Kidney (tissue), 22 donors: ENCODE results near the gene CD163. TPM values are rescaled to one million over a fixed set of nuclear protein-coding genes. Genes with fewer than 3 reads are reported as not detected.

Experiments
- DNase-seq, 5 donors: peaks; one replicate each; pipeline ENCODE4 v3.0.0-alpha.2; 2013 to 2020
- FAIRE-seq: peaks from 2 replicates; lab custom pipeline; 2012; peaks lifted over from hg19 to GRCh38; lab: Jason Lieb, UNC
- H3K27ac ChIP-seq, 2 donors: one replicate each; pipeline ENCODE4 v1.7.0; 2013; ENCODE audit warnings: low read depth in 2 of 2, low read length in 2 of 2, inconsistent platforms in 1 of 2
- H3K27me3 ChIP-seq: one replicate; pipeline ENCODE4 v1.7.1; 2013; ENCODE audit warnings: low read length, inconsistent platforms; ENCODE audit not compliant: control insufficient read depth, insufficient read depth
- H3K36me3 ChIP-seq, 3 donors: one replicate each; pipeline versions ENCODE4 v1.7.0 to v1.7.1; 2013; ENCODE audit warnings: low read length in 3 of 3, control low read depth in 1 of 3, inconsistent platforms in 1 of 3; ENCODE audit not compliant: insufficient read depth in 3 of 3, control insufficient read depth in 2 of 3
- H3K4me1 ChIP-seq, 3 donors: one replicate each; pipeline versions ENCODE4 v1.7.0 to v1.7.1; 2013; ENCODE audit warnings: low read length in 3 of 3, inconsistent platforms in 1 of 3, low read depth in 1 of 3; ENCODE audit not compliant: control insufficient read depth in 2 of 3, insufficient read depth in 2 of 3
- H3K4me3 ChIP-seq, 3 donors: one replicate each; pipeline versions ENCODE4 v1.7.0 to v1.8.1; 2013; ENCODE audit warnings: low read length in 3 of 3, control low read depth in 1 of 3, inconsistent platforms in 1 of 3
- H3K9ac ChIP-seq, 3 donors: one replicate each; pipeline versions ENCODE4 v1.7.0 to v1.7.1; 2013; ENCODE audit warnings: low read length in 3 of 3, control low read depth in 1 of 3, inconsistent platforms in 1 of 3
- H3K9me3 ChIP-seq, 3 donors: one replicate each; pipeline versions ENCODE4 v1.7.0 to v1.7.1; 2013; ENCODE audit warnings: low read length in 3 of 3, control low read depth in 1 of 3, inconsistent platforms in 1 of 3; ENCODE audit not compliant: control insufficient read depth in 2 of 3, insufficient read depth in 1 of 3
- intact Hi-C: fragments of 100-400 bp; cut with DNase I; formaldehyde crosslinking; loops from one replicate; pipeline ENCODE4 v1.11.1; 2022
- long read RNA-seq, 10 donors: library from polyadenylated mRNA in 1 of 10; unstranded in 1 of 10; transcript quantifications; one replicate each; pipeline ENCODE4 v2.0.0 and lab custom pipeline, GENCODE V29; 2021 to 2026
- polyA plus RNA-seq: library from polyadenylated mRNA; stranded (reverse); fragments of 350-450 nt; fragmentation: Illumina TruSeq; extraction: RNeasy Lipid Tissue Mini Kit (QIAGEN cat#74804); gene quantifications from one replicate; pipeline ENCODE4 v1.2.3, GENCODE V29; 2014; ENCODE audit warnings: low read depth, low replicate concordance; ENCODE audit not compliant: insufficient read depth
- total RNA-seq: library from RNA; stranded (reverse); fragmentation: NEBNext Ultra II Directional; extraction: Animal tissue kit (Norgen Biotek cat#: 25700); gene quantifications from one replicate; pipeline ENCODE4 v1.2.1, GENCODE V29; 2021
- TF ChIP-seq, protein P1 (sequence below): IDR thresholded peaks from 3 replicates; pipeline ENCODE4 v1.5.1; 2012; ENCODE audit warnings: mild to moderate bottlenecking, moderate library complexity, borderline replicate concordance; ENCODE audit not compliant: insufficient read depth; ENCODE audit errors: extremely low read depth
- donor health status: control.
- donor health status: control.
- donor health status: control.
- donor health status: control.
- donor health status: control.
- donor health status: DM: yes; HTN: yes; CAD: no.
- donor health status: Normal renal cell carcinoma (clear cell type).

The CD163 gene
- total RNA-seq, result 329 TPM
- 22.8 TPM for polyA plus RNA-seq
- long read RNA-seq, donor 1, full-length matches to known transcripts, result 1 of 1 reads
- long read RNA-seq, donor 1, partial matches to known transcripts, result 0 of 1 reads
- long read RNA-seq, donor 1, other reads (novel, unspliced or antisense), result 0 of 1 reads
- long read RNA-seq, donor 2, result 0 reads
- long read RNA-seq, donor 3, full-length matches to known transcripts, result 2 of 2 reads
- long read RNA-seq, donor 3, partial matches to known transcripts, result 0 of 2 reads
- long read RNA-seq, donor 3, other reads (novel, unspliced or antisense), result 0 of 2 reads
- long read RNA-seq, donor 4, result 0 reads
- long read RNA-seq, donor 5, result 0 reads
- long read RNA-seq, donor 6, partial matches to known transcripts, result 0 of 1 reads
- long read RNA-seq, donor 6, other reads (novel, unspliced or antisense), result 0 of 1 reads
- long read RNA-seq, donor 7, full-length matches to known transcripts, result 28 of 53 reads
- long read RNA-seq, donor 7, partial matches to known transcripts, result 21 of 53 reads
- long read RNA-seq, donor 7, other reads (novel, unspliced or antisense), result 4 of 53 reads
- long read RNA-seq, donor 8, result 0 reads
- long read RNA-seq, donor 9, result 0 reads
- long read RNA-seq, donor 10, partial matches to known transcripts, result 0 of 1 reads
- long read RNA-seq, donor 10, other reads (novel, unspliced or antisense), result 0 of 1 reads

DNA sequence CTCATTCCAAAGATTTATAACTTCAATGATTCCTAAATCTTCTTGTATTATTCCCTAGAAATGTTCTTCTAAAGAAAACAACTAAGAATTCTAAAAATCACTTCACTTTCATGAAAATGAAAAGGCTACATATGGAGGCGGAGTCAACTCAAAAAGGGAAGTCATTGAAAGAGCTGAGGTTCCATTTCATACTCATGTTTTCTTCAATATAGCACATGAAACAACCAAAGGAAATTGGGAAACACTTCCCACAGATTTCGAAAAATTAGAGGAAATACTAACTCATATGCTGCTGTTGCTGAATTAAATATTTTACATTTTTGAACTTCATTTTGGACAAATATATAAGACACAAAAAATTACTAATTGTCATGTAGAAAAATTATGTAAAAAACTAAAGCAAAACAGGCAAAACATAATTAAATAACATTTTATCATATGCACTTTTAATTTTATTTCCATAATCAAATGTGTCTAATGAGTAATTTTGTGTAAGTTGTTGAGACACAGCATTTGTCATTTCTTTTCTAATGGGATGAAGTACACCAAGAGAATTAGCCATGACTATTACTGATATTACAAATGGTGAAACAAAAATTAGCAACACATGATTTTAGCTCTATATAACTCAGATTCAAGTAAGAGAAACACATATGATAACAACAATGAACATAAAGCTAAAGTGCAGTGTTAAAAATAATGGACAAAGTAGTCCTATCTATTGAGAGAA, at the start of gene CD163:
Gene CD163 (minus strand): TSS at position 92 of the 730 bp plus-strand sequence. CDS start 87 bp downstream, at position 5.
- no peaks in the 10 kb centered on the region for H3K36me3 ChIP-seq
- H3K4me1 ChIP-seq, result no peaks in the 10 kb centered on the region
- intact Hi-C loops, result no loop called here
- no peaks in the 10 kb centered on the region for H3K27me3 ChIP-seq
- no peak within 1 kb of the TSS for H3K27ac ChIP-seq
- TF ChIP-seq, protein P1, sequence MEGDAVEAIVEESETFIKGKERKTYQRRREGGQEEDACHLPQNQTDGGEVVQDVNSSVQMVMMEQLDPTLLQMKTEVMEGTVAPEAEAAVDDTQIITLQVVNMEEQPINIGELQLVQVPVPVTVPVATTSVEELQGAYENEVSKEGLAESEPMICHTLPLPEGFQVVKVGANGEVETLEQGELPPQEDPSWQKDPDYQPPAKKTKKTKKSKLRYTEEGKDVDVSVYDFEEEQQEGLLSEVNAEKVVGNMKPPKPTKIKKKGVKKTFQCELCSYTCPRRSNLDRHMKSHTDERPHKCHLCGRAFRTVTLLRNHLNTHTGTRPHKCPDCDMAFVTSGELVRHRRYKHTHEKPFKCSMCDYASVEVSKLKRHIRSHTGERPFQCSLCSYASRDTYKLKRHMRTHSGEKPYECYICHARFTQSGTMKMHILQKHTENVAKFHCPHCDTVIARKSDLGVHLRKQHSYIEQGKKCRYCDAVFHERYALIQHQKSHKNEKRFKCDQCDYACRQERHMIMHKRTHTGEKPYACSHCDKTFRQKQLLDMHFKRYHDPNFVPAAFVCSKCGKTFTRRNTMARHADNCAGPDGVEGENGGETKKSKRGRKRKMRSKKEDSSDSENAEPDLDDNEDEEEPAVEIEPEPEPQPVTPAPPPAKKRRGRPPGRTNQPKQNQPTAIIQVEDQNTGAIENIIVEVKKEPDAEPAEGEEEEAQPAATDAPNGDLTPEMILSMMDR, result no peak
- FAIRE-seq, result peak; percentile 27
- peak within 1 kb of the TSS in 1 of 3 donors; percentile 12 for H3K4me3 ChIP-seq
- DNase-seq, result no peak
- no peak within 1 kb of the TSS for H3K9ac ChIP-seq
- H3K9me3 ChIP-seq, result no peaks in the 10 kb centered on the region

- no peak overlapping the region for H3K9ac ChIP-seq
- DNase-seq, result peak in 1 of 5 donors; percentile 4
- TF ChIP-seq, protein P1, result no peak
Measured at GRCh38 chr12:7542813-7543212, 39.2 kb upstream of the CD163 start.

GRCh38 chr12:7542046-7542445, 38.5 kb upstream of the CD163 start:
- Histone ChIP-seq H3K9me3 (no peaks in the 10 kb centered on the region), H3K27ac (no peak overlapping the region), H3K4me1 (no peaks in the 10 kb centered on the region), H3K27me3 (no peaks in the 10 kb centered on the region), H3K36me3 (no peaks in the 10 kb centered on the region), H3K9ac (no peak overlapping the region), H3K4me3 (no peak overlapping the region)
- TF ChIP-seq, protein P1, result no peak
- FAIRE-seq (no peak), DNase-seq (no peak)
- intact Hi-C loops, result no loop called here

More at GRCh38 chr12:7542813-7543212, 39.2 kb upstream of the CD163 start:
- no peak overlapping the region for H3K27ac ChIP-seq
- intact Hi-C loops, result no loop called here
- no peaks in the 10 kb centered on the region for H3K9me3 ChIP-seq
- H3K36me3 ChIP-seq, result no peaks in the 10 kb centered on the region
- no peaks in the 10 kb centered on the region for H3K4me1 ChIP-seq
- H3K27me3 ChIP-seq, result no peaks in the 10 kb centered on the region
- FAIRE-seq, result no peak
- no peak overlapping the region for H3K4me3 ChIP-seq
